Ovary (tissue), 3 donors: Measurements from ENCODE around the gene ADCK1.

Experiments
- CTCF ChIP-seq, 3 donors: fragments of 450-650 bp in 2 of 3; fragments of 200-600 bp in 1 of 3; IDR thresholded peaks; one replicate each; pipeline versions ENCODE4 v1.5.1 to v1.8.0; 2016 to 2022; ENCODE audit warnings: antibody characterized with exemption in 3 of 3, mild to moderate bottlenecking in 1 of 3
- POLR2A ChIP-seq: fragments of 450-650 bp; IDR thresholded peaks from one replicate; pipeline ENCODE4 v1.6.1; 2017; ENCODE audit warnings: antibody characterized with exemption, mild to moderate bottlenecking, moderate library complexity
- donor health status: DM: no; HTN: no; CAD: no.

GRCh38 chr14:77869340-77869739, 69.4 kb downstream of the ADCK1 start:
- TF ChIP-seq CTCF (IDR thresholded peaks at IDR 0.05): no peak
- TF ChIP-seq POLR2A: no peak
